ENCODE data around the gene VTI1A. TPM values are rescaled to one million over a fixed set of nuclear protein-coding genes. Genes with fewer than 3 reads are reported as not detected.

Gene VTI1A
- total RNA-seq, 1 experiment from 2014 or later = 22.0 TPM

- H3K9me3 ChIP-seq (ENCODE audit: control insufficient read depth, low read depth, low read length) = no peaks in the 10 kb centered on the region
- peaks cover 4% of the 10 kb centered on the region; the same call in 1 of the 2 replicates for H3K4me1 ChIP-seq (ENCODE audit: insufficient read depth, low read length)
- no peaks in the 10 kb centered on the region for H4K20me1 ChIP-seq (ENCODE audit: control insufficient read depth, insufficient read depth, insufficient read length)
- H3K4me2 ChIP-seq (ENCODE audit: insufficient read depth, insufficient read length, low read length) = no peak overlapping the region
- Mint-ChIP-seq H3K4me3 (no peak overlapping the region), H3K27ac (no peak overlapping the region), H3K9me3 (no peaks in the 10 kb centered on the region), H3K4me1 (peaks cover 20 to 27% of the 10 kb centered on the region in 2 experiments), H3K27me3 (ENCODE audit: low read depth) (no peaks in the 10 kb centered on the region), H3K36me3 (ENCODE audit: insufficient read depth in 1 of 3, low read depth in 3 of 3) (no peaks in the 10 kb centered on the region; a peak in 1 of 7 replicates)
- H4K5ac ChIP-seq (ENCODE audit: insufficient read length, low read depth, low read length) = no peak overlapping the region
- no peak overlapping the region for H3K23ac ChIP-seq (ENCODE audit: insufficient read length, low read depth, low read length)
- no peaks in the 10 kb centered on the region for H3K27me3 ChIP-seq (ENCODE audit: insufficient read depth, low read length)
- H2BK5ac ChIP-seq (ENCODE audit: insufficient read length, low read length) = no peak overlapping the region
- WGBS (ENCODE audit: extremely low coverage, insufficient read length, low lambda C conversion rate) = no CpG with 5 or more reads among the region's 6 CpGs
- DNase-seq = no peak
- no peak overlapping the region for H3K18ac ChIP-seq (ENCODE audit: insufficient read length, low read depth, low read length)
- H3K4ac ChIP-seq (ENCODE audit: low read depth, low read length) = no peak overlapping the region
- H3K23me2 ChIP-seq (ENCODE audit: insufficient read length, low read depth, low read length, poor library complexity, severe bottlenecking) = no peaks in the 10 kb centered on the region
- H2AK5ac ChIP-seq (ENCODE audit: insufficient read length, low read length) = no peak overlapping the region
- no peak overlapping the region for H2AFZ ChIP-seq (ENCODE audit: low read length)
- no peaks in the 10 kb centered on the region for H3K79me2 ChIP-seq (ENCODE audit: insufficient read depth, low read length)
- H3T11ph ChIP-seq (ENCODE audit: low read length) = no peak overlapping the region
- no peak overlapping the region for H2BK15ac ChIP-seq (ENCODE audit: low read depth, low read length)
- H4K8ac ChIP-seq (replicated peaks; ENCODE audit: insufficient read length, low read depth, low read length) = no peak overlapping the region
- no peaks in the 10 kb centered on the region for H3K79me1 ChIP-seq (ENCODE audit: insufficient read depth, low read depth, low read length, poor library complexity, severe bottlenecking)
- no peak overlapping the region for H2BK20ac ChIP-seq (ENCODE audit: low read depth, low read length, poor library complexity, severe bottlenecking)
- TF ChIP-seq CTCF (conservative IDR thresholded peaks at IDR 0.05) = no peak
- no peak overlapping the region for H3K27ac ChIP-seq (ENCODE audit: insufficient read length, low read depth, low read length)
- no peak overlapping the region for H3K56ac ChIP-seq (ENCODE audit: insufficient read length, low read depth, low read length)
- no peak overlapping the region for H3K9ac ChIP-seq (ENCODE audit: extremely low read depth, insufficient read length, low read length)
- H2BK12ac ChIP-seq (ENCODE audit: insufficient read length, low read depth, low read length) = no peak overlapping the region
- no peak overlapping the region for H3K14ac ChIP-seq (ENCODE audit: insufficient read depth, low read length)
- H4K91ac ChIP-seq (ENCODE audit: insufficient read length, low read depth, low read length) = no peak overlapping the region
- H2BK120ac ChIP-seq (ENCODE audit: low read depth, low read length, poor library complexity, severe bottlenecking) = no peak overlapping the region
Measured at GRCh38 chr10:112653215-112653614, 206.2 kb downstream of the VTI1A start.

Data from H9 (cell line).